Measurements from ENCODE around the gene AIG1. TPM values are rescaled to one million over a fixed set of nuclear protein-coding genes. Genes with fewer than 3 reads are reported as not detected.

AIG1 gene
- total and polyA plus RNA-seq, 2 of the 13 experiments (the other 11 are each of a cell fraction or from before 2014, with no cell fraction given): 115 to 197 TPM

- no TSS peak for BruUV-seq (replicated peaks)
- TF ChIP-seq ZNF276 (CRISPR knock-in tag; IDR thresholded peaks at IDR 0.05; ENCODE audit: low read depth) (no peak), ZNF589 (CRISPR knock-in tag; conservative IDR thresholded peaks at IDR 0.05) (no peak), CEBPZ (IDR thresholded peaks at IDR 0.05; ENCODE audit: low read length) (no peak), SP4 (CRISPR knock-in tag; IDR thresholded peaks at IDR 0.05) (no peak)
- no peaks in the 10 kb centered on the region for H3K27me3 ChIP-seq (ENCODE audit: control insufficient read depth in 1 of 2, insufficient read depth in 2 of 2, low read length in 2 of 2)
- H3K9ac ChIP-seq (ENCODE audit: insufficient read depth, low read depth, low read length): no peak overlapping the region
- no peak overlapping the region for H3K27ac ChIP-seq (ENCODE audit: extremely low read length, insufficient read depth, low read length)
- CTCF ChIA-PET (ENCODE audit: low intra/inter-chr PET ratio, low total read pairs): no interaction called here
- no peak for DNase-seq (ENCODE audit: low spot score)
- 95% methylated on average over 2 of the region's 2 CpGs for WGBS (ENCODE audit: low lambda C conversion rate)
- no peak overlapping the region for H2AFZ ChIP-seq (ENCODE audit: low read length)
- no peaks in the 10 kb centered on the region for H3K4me1 ChIP-seq (ENCODE audit: insufficient read depth, low read length)
- FAIRE-seq: no peak
- H3K4me2 ChIP-seq (ENCODE audit: low read depth, low read length): no peak overlapping the region
- H4K20me1 ChIP-seq (ENCODE audit: insufficient read depth, low read length): no peaks in the 10 kb centered on the region; the same call in 1 of the 2 replicates
- in situ Hi-C loops (cut with HindIII; ENCODE audit: extremely low pct_ligation_motif_present, low pct_unique_long_range_greater_than_20kb): loop anchor here (5.0 kb wide), 1 partner anchor 188 kb away; no protein-coding TSS in a partner anchor
- ATAC-seq: no peak
- intact Hi-C loops (cut with micrococcal nuclease; ENCODE audit: unreplicated experiment): no loop called here
- H3K79me2 ChIP-seq (ENCODE audit: insufficient read depth, low read length): no peaks in the 10 kb centered on the region
- H3K9me3 ChIP-seq (ENCODE audit: low read length): no peaks in the 10 kb centered on the region
- no peak overlapping the region for H3K4me3 ChIP-seq (replicated peaks in 1 of 3; ENCODE audit: insufficient read depth in 1 of 3, low read depth in 2 of 3, low read length in 3 of 3)
- no peaks in the 10 kb centered on the region for H3K36me3 ChIP-seq (replicated peaks in 1 of 2; ENCODE audit: control insufficient read depth in 1 of 2, insufficient read depth in 2 of 2, low read length in 2 of 2)
- POLR2A ChIA-PET: no interaction called here
These were observed 174.0 kb downstream of the AIG1 start for GRCh38 chr6:143234734-143235133.

All from HepG2 (cell line).